ENCODE data around the gene CRIM1.

Gene CRIM1

DNA sequence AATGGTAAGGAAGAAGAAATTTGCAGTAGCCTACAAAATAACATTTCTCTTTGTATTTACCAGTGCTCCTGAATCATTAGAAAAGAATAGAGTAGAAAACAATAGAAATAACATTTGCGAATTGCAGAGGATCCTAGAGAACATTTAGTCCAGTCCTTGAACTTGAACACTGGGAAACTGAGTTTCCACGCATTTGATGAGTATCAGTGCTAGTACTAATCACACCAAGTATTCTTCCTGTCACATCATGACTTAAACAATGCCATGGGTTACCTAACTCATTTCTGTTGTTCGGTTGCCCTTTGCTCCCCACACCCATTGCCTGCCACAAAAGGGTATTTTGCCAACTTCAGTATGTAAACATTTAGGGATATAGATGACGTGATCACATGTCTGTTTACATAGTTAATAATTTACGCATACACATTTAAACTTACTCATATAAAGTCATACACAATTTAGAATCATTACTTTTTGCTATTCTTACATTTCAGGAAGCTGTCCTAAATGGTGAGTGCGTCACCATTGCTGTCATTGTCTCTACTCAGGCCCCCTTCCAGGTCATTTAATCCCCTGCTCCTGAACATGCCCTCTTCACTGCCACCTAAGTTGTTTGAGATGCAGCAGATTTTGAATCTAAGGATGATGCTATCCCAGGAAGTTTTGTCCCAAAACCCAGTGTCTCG is 42.3 kb downstream of the CRIM1 start:
- no peak overlapping the region for H3K27ac Mint-ChIP-seq
- peaks cover 8% of the 10 kb centered on the region for H3K36me3 Mint-ChIP-seq (ENCODE audit: low read depth)
- H3K27me3 Mint-ChIP-seq (ENCODE audit: low read depth, poor library complexity), result no peaks in the 10 kb centered on the region
- H3K9me3 Mint-ChIP-seq, result no peaks in the 10 kb centered on the region
- peaks cover 10% of the 10 kb centered on the region for H3K4me1 Mint-ChIP-seq
- no peak overlapping the region for H3K4me3 Mint-ChIP-seq
- TF ChIP-seq, protein P1, sequence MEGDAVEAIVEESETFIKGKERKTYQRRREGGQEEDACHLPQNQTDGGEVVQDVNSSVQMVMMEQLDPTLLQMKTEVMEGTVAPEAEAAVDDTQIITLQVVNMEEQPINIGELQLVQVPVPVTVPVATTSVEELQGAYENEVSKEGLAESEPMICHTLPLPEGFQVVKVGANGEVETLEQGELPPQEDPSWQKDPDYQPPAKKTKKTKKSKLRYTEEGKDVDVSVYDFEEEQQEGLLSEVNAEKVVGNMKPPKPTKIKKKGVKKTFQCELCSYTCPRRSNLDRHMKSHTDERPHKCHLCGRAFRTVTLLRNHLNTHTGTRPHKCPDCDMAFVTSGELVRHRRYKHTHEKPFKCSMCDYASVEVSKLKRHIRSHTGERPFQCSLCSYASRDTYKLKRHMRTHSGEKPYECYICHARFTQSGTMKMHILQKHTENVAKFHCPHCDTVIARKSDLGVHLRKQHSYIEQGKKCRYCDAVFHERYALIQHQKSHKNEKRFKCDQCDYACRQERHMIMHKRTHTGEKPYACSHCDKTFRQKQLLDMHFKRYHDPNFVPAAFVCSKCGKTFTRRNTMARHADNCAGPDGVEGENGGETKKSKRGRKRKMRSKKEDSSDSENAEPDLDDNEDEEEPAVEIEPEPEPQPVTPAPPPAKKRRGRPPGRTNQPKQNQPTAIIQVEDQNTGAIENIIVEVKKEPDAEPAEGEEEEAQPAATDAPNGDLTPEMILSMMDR (IDR thresholded peaks at IDR 0.05), result no peak
- no peak for DNase-seq

DNA sequence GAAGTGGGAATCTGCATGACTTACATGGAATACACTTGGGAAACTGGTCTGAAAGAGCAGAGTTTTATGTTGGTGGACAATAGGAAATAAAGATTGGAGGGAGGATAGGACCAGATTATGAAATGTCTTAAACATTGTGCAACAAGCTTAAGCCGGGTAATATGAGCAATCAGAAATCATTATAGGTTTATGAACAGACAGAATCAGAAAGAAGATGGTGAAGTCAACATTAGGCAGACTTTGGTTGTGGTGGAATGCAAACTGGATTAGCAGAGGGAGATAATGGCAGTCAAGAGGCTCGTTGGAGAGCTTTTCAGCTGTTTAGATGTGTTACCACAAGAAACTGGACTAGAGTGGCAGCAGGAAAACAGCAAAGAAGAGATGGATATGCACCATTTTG is 43.5 kb downstream of the CRIM1 start:
- Mint-ChIP-seq H3K36me3 (ENCODE audit: low read depth) (peaks cover 8% of the 10 kb centered on the region), H3K27ac (no peak overlapping the region), H3K4me3 (no peak overlapping the region), H3K9me3 (no peaks in the 10 kb centered on the region), H3K27me3 (ENCODE audit: low read depth, poor library complexity) (no peaks in the 10 kb centered on the region), H3K4me1 (no peaks in the 10 kb centered on the region)
- TF ChIP-seq, protein P1 (IDR thresholded peaks at IDR 0.05), result no peak
- DNase-seq, result no peak

DNA sequence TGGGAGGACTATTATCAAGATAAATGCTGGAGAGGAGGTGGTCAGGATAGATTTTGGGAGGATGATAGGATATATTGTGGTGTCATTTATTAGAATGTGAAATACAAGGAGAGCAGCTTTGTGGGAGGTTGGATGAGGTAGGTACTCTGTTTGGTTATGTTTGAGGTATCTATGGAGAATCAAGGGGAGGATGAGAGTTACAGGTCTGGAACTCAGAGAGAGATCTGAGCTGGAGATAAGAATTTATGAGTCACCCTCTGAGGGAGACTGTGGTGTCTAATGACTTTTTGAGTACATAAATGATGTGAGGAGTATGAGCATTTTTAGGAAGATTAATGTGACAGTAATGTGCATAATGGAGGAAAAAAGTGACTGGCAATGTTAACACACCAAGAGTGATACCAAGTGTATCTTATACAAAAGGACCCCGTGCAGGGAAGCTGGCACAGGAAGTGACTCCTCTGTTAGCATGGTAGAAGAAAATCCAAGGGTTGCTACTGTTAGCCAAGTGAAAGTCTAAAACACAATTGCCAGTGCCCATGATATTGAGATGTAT is 48.2 kb downstream of the CRIM1 start:
- no peaks in the 10 kb centered on the region for H3K9me3 Mint-ChIP-seq
- TF ChIP-seq, protein P1 (IDR thresholded peaks at IDR 0.05), result no peak
- H3K4me1 Mint-ChIP-seq, result peaks cover 12% of the 10 kb centered on the region
- DNase-seq, result no peak
- H3K27me3 Mint-ChIP-seq (ENCODE audit: low read depth, poor library complexity), result no peaks in the 10 kb centered on the region
- no peak overlapping the region for H3K27ac Mint-ChIP-seq
- no peaks in the 10 kb centered on the region for H3K36me3 Mint-ChIP-seq (ENCODE audit: low read depth)
- no peak overlapping the region for H3K4me3 Mint-ChIP-seq

DNA sequence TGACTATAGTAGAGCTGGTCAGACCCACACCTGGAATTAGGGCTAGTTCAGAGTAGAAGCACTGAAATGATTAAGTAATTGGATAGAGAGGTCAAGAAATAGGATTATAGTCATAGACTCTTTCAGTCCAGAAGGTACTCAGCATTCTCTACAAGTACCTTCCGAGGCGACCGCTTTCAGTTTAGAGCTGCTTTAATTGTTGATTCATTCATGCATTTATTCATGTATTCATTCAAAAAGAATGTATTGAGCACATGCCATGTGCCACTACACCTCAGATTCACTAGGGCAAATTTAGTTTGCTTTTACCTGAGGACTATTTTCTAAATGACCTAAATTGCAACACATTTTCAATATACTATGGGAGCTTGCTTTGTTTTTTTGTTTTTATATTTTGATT is 48.7 kb downstream of the CRIM1 start:
- Mint-ChIP-seq H3K9me3 (no peaks in the 10 kb centered on the region), H3K27ac (no peak overlapping the region), H3K36me3 (ENCODE audit: low read depth) (no peaks in the 10 kb centered on the region), H3K4me1 (peaks cover 12% of the 10 kb centered on the region), H3K4me3 (no peak overlapping the region), H3K27me3 (ENCODE audit: low read depth, poor library complexity) (no peaks in the 10 kb centered on the region)
- TF ChIP-seq, protein P1 (IDR thresholded peaks at IDR 0.05), result no peak
- no peak for DNase-seq

DNA sequence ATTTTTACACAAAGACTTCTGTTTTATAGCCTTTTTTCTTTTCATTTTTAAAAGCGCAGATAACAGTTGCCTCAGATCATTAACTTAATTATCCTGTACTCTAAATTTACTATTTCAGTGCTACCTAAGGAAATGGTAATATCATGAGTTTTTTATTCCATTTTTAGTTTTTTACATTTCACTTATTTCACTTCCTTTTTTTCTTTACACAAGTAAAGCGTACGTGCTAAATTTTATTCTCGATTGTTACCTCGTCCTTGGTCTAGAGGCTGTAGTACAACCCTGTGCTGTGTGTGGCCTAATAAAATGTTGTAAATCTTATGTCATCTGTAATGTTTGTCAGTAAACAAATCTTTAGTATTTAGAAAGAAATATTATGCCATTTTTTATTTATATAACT is 49.2 kb downstream of the CRIM1 start:
- Mint-ChIP-seq H3K27me3 (ENCODE audit: low read depth, poor library complexity) (no peaks in the 10 kb centered on the region), H3K4me1 (peaks cover 12% of the 10 kb centered on the region), H3K4me3 (no peak overlapping the region), H3K36me3 (ENCODE audit: low read depth) (no peaks in the 10 kb centered on the region), H3K27ac (no peak overlapping the region), H3K9me3 (no peaks in the 10 kb centered on the region)
- no peak for DNase-seq
- TF ChIP-seq, protein P1 (IDR thresholded peaks at IDR 0.05), result no peak

DNA sequence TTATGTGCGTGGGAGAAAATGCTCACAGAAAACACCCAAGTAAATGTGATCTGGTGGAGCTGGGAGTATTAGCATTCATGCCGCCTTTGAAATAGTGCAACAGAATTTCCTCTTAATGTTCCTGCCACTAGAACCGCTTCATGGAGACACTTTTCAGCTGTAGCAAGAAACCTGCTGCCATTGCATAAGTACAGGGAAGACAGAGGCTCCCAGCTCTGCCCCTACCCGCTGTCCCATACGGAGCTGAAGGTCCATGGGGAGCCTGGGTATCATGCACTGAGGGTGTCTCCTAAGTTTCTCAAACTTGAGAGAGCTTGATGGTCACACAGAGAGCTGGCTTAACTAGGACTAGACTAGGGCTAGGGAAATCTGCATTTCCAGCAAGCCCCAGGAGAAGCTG is 49.6 kb downstream of the CRIM1 start:
- Mint-ChIP-seq H3K4me1 (peaks cover 12% of the 10 kb centered on the region), H3K4me3 (no peak overlapping the region), H3K27ac (no peak overlapping the region), H3K36me3 (ENCODE audit: low read depth) (no peaks in the 10 kb centered on the region), H3K27me3 (ENCODE audit: low read depth, poor library complexity) (no peaks in the 10 kb centered on the region), H3K9me3 (no peaks in the 10 kb centered on the region)
- TF ChIP-seq, protein P1 (IDR thresholded peaks at IDR 0.05), result no peak
- no peak for DNase-seq
